Activated T-cell treated with anti-CD3 and anti-CD28 coated beads for 48 hours (primary cell): ENCODE data around the gene DEPDC1B.
"Not testable (repeated sequence)": the region's sequence is repeated elsewhere in the genome, so short reads cannot be mapped to it uniquely, and the experiment has no call there.

Source experiments
- DNase-seq: peaks from one replicate; pipeline ENCODE4 v3.0.0-alpha.2; 2020; ENCODE audit warnings: low read depth

Gene DEPDC1B

GRCh38 chr5:60583616-60584015 is 116.3 kb downstream of the DEPDC1B start:
- no peak for DNase-seq

- DNase-seq = no peak
These were observed 121.7 kb downstream of the DEPDC1B start for GRCh38 chr5:60578315-60578714.

GRCh38 chr5:60577116-60577515 is 122.8 kb downstream of the DEPDC1B start:
- no peak for DNase-seq

GRCh38 chr5:60576425-60576824 is 123.5 kb downstream of the DEPDC1B start:
- DNase-seq = no peak

- no peak for DNase-seq
These were observed 131.3 kb downstream of the DEPDC1B start for GRCh38 chr5:60568646-60569045.

- DNase-seq = no peak
These were observed 136.2 kb downstream of the DEPDC1B start for GRCh38 chr5:60563696-60564324.

GRCh38 chr5:60553291-60553690 is 146.7 kb downstream of the DEPDC1B start:
- not testable (repeated sequence) for DNase-seq

GRCh38 chr5:60551829-60552228 is 148.1 kb downstream of the DEPDC1B start:
- no peak for DNase-seq

- DNase-seq = no peak
These were observed 148.7 kb downstream of the DEPDC1B start for GRCh38 chr5:60551250-60551649.

GRCh38 chr5:60550311-60550710 is 149.7 kb downstream of the DEPDC1B start:
- DNase-seq = no peak

GRCh38 chr5:60549841-60550240 is 150.1 kb downstream of the DEPDC1B start:
- no peak for DNase-seq
